Heart left ventricle (tissue), 13 donors: ENCODE results near the gene NOX5.

Experiments
- CTCF ChIP-seq, 12 donors: fragments of 200-600 bp; sonication (generic) in 4 of 12; IDR thresholded peaks; one replicate each; pipeline versions ENCODE4 v1.5.0 to v1.8.0; 2018 to 2022; ENCODE audit warnings: antibody characterized with exemption in 12 of 12, mild to moderate bottlenecking in 5 of 12
- POLR2A ChIP-seq, 2 donors: fragments of 450-650 bp; IDR thresholded peaks; one replicate each; pipeline ENCODE4 v1.6.1; 2017; ENCODE audit warnings: antibody characterized with exemption in 2 of 2, mild to moderate bottlenecking in 2 of 2, moderate library complexity in 2 of 2
- donor health status: ischemic (EF 13 %, LVEDD 7.1; RV severe dilation, severe dysfunction).
- donor health status: DM: no; HTN: yes; CAD: no.
- donor health status: DM: no; HTN: no; CAD: no.
- donor health status: ischemic (EF 25% LVEDD 6.9; RV normal size, moderate dysfunction).
- donor health status: ischemic (EF 25% LVEDD 5.7; RV mildly dilated, moderate dysfunction).
- donor health status: ischemic (EF 35%, LVEDD 5.7; RV mildly dilated, moderate dysfunction).
- donor health status: nonischemic (EF 11% LVEDD 7.7; RV severe dilation, severe dysfunction).
- donor health status: DM: yes; HTN: yes; CAD: no.
- donor health status: PGD.
- donor health status: ischemic (EF 29% LVEDD 5.4; RV normal size, mild dysfunction).
- donor health status: nonischemic (EF 23%, LVEDD 6.1; RV moderate dilation, normal function).

GRCh38 chr15:69093614-69094013, 79.1 kb downstream of the NOX5 start:
- TF ChIP-seq CTCF (IDR thresholded peaks at IDR 0.05) = no peak
- TF ChIP-seq POLR2A (IDR thresholded peaks at IDR 0.05) = no peak
